Measurements from ENCODE around the gene NR1H2. TPM values are rescaled to one million over a fixed set of nuclear protein-coding genes. Genes with fewer than 3 reads are reported as not detected.

The NR1H2 gene
- total RNA-seq, 3 donors from 2014 or later, result 69.7 to 99.5 (median 85.0) TPM

- no peak for DNase-seq
- Histone ChIP-seq H3K4me1 (ENCODE audit: low read depth) (peaks cover 13% of the 10 kb centered on the region), H3K9me3 (no peaks in the 10 kb centered on the region), H3K36me3 (ENCODE audit: low read depth) (no peaks in the 10 kb centered on the region), H3K4me3 (no peak overlapping the region)
- no peak for TF ChIP-seq CTCF (IDR thresholded peaks at IDR 0.05)
- intact Hi-C loops (cut with DNase I, micrococcal nuclease), result loop anchor here in 1 of 2 donors (10.0 kb wide), 1 partner anchor 54 kb away; the partner anchor contains the start of gene NAPSA
- no peak for ATAC-seq
Measured at GRCh38 chr19:50419022-50419579, 42.8 kb downstream of the NR1H2 start.

- DNase-seq (no peak), ATAC-seq (no peak)
- H3K4me1 ChIP-seq (ENCODE audit: low read depth), result peaks cover 13% of the 10 kb centered on the region
- H3K9me3 ChIP-seq, result no peaks in the 10 kb centered on the region
- intact Hi-C loops (cut with DNase I, micrococcal nuclease), result loop anchor here in 1 of 2 donors (10.0 kb wide), 1 partner anchor 55 kb away; the partner anchor contains the start of gene NAPSA
- no peak for TF ChIP-seq CTCF (IDR thresholded peaks at IDR 0.05)
- H3K36me3 ChIP-seq (ENCODE audit: low read depth), result no peaks in the 10 kb centered on the region
- H3K4me3 ChIP-seq, result no peak overlapping the region
Measured at GRCh38 chr19:50419580-50420035, 43.4 kb downstream of the NR1H2 start.

- no peak for TF ChIP-seq CTCF (IDR thresholded peaks at IDR 0.05)
- H3K9me3 ChIP-seq, result no peaks in the 10 kb centered on the region
- H3K4me3 ChIP-seq, result no peak overlapping the region
- intact Hi-C loops (cut with DNase I, micrococcal nuclease), result no loop called here
- ATAC-seq (no peak), DNase-seq (no peak)
- H3K4me1 ChIP-seq (ENCODE audit: low read depth), result peaks cover 13% of the 10 kb centered on the region
- H3K36me3 ChIP-seq (ENCODE audit: low read depth), result no peaks in the 10 kb centered on the region
Measured at GRCh38 chr19:50420127-50420526, 43.9 kb downstream of the NR1H2 start.

- no peak for DNase-seq
- H3K36me3 ChIP-seq (ENCODE audit: low read depth), result no peaks in the 10 kb centered on the region
- TF ChIP-seq CTCF (IDR thresholded peaks at IDR 0.05), result no peak
- intact Hi-C loops (cut with DNase I, micrococcal nuclease), result no loop called here
- no peak for ATAC-seq
- no peaks in the 10 kb centered on the region for H3K9me3 ChIP-seq
- H3K4me3 ChIP-seq, result no peak overlapping the region
- peaks cover 13% of the 10 kb centered on the region for H3K4me1 ChIP-seq (ENCODE audit: low read depth)
Measured at GRCh38 chr19:50420808-50421207, 44.6 kb downstream of the NR1H2 start.

- ATAC-seq, result no peak
- peaks cover 4% of the 10 kb centered on the region for H3K4me1 ChIP-seq (ENCODE audit: low read depth)
- no peak for DNase-seq
- no peak for TF ChIP-seq CTCF (IDR thresholded peaks at IDR 0.05)
- intact Hi-C loops (cut with DNase I, micrococcal nuclease), result no loop called here
- H3K9me3 ChIP-seq, result no peaks in the 10 kb centered on the region
- no peaks in the 10 kb centered on the region for H3K36me3 ChIP-seq (ENCODE audit: low read depth)
- H3K4me3 ChIP-seq, result no peak overlapping the region
Measured at GRCh38 chr19:50422397-50423278, 46.4 kb downstream of the NR1H2 start.

All from mucosa of descending colon (tissue), 3 donors.